Tibial nerve (tissue), 4 donors: ENCODE results near the gene ZC3H7B.

Experiments used
- CTCF ChIP-seq, 5 experiments: fragments of 200-600 bp in 3 of 5; fragments of 450-650 bp in 2 of 5; sonication (generic) in 3 of 5; IDR thresholded peaks; one replicate each; pipeline ENCODE4 v1.5.1; 2016 to 2019; ENCODE audit warnings: antibody characterized with exemption in 5 of 5, mild to moderate bottlenecking in 3 of 5, moderate library complexity in 2 of 5
- EP300 ChIP-seq, 2 donors: sonication (generic); formaldehyde crosslinking; IDR thresholded peaks; one replicate each; pipeline ENCODE4 v1.6.1; 2017; ENCODE audit warnings: antibody characterized with exemption in 2 of 2, mild to moderate bottlenecking in 1 of 2
- POLR2A ChIP-seq, 2 donors: fragments of 450-650 bp; IDR thresholded peaks; one replicate each; pipeline ENCODE4 v1.6.1; 2017; ENCODE audit warnings: antibody characterized with exemption in 2 of 2, mild to moderate bottlenecking in 2 of 2, moderate library complexity in 2 of 2

- TF ChIP-seq POLR2A (IDR thresholded peaks at IDR 0.05) (peak in 1 of 2 donors; percentile 85), CTCF (IDR thresholded peaks at IDR 0.05) (peak in 3 of 5 experiments; percentile 14 to 60 (median 55)), EP300 (IDR thresholded peaks at IDR 0.05) (peak; percentile 93 to 97)
These were observed 15.3 kb upstream of the ZC3H7B start, which contains the start of gene RANGAP1 for GRCh38 chr22:41285820-41286638.
